Calu3 (cell line): ENCODE data around the gene ZDHHC11B. TPM values are rescaled to one million over a fixed set of nuclear protein-coding genes. Genes with fewer than 3 reads are reported as not detected.
"Not testable (repeated sequence)": the region's sequence is repeated elsewhere in the genome, so short reads cannot be mapped to it uniquely, and the experiment has no call there.

Source experiments
- BruUV-seq: library from RNA; stranded (reverse); fragments of 400-500 nt; replicated peaks from 2 replicates; lab custom pipeline; 2021; lab: Mats Ljungman, UMichigan
- CTCF ChIA-PET: fragments of 300-600 bp; sonication (Branson Sonifier 250); formaldehyde crosslinking; loops from one replicate; lab custom pipeline; 2022; ENCODE audit warnings: antibody characterized with exemption; lab: Charles Lee
- DNase-seq: peaks from one replicate; pipeline ENCODE4 v3.0.0; 2022
- H3K27ac Mint-ChIP-seq: one replicate; pipeline ENCODE4 v1.8.0; 2022; ENCODE audit warnings: mixed read lengths; ENCODE audit not compliant: unreplicated experiment
- H3K27me3 Mint-ChIP-seq: one replicate; pipeline ENCODE4 v1.8.0; 2022; ENCODE audit warnings: mixed read lengths; ENCODE audit not compliant: unreplicated experiment
- H3K36me3 Mint-ChIP-seq: one replicate; pipeline ENCODE4 v1.8.0; 2022; ENCODE audit warnings: mild to moderate bottlenecking, moderate library complexity, mixed read lengths; ENCODE audit not compliant: insufficient read depth, unreplicated experiment
- H3K4me1 Mint-ChIP-seq: one replicate; pipeline ENCODE4 v1.8.0; 2022; ENCODE audit warnings: mild to moderate bottlenecking, low read depth, mixed read lengths; ENCODE audit not compliant: unreplicated experiment
- H3K4me3 Mint-ChIP-seq: one replicate; pipeline ENCODE4 v1.8.0; 2022; ENCODE audit warnings: mild to moderate bottlenecking, low read depth, moderate library complexity, mixed read lengths; ENCODE audit not compliant: unreplicated experiment
- H3K9me3 Mint-ChIP-seq: one replicate; pipeline ENCODE4 v1.8.0; 2022; ENCODE audit warnings: low read depth, mixed read lengths; ENCODE audit not compliant: unreplicated experiment
- CTCF ChIP-seq: fragments of 200-600 bp; IDR thresholded peaks from one replicate; pipeline ENCODE4 v1.8.0; 2022; ENCODE audit warnings: antibody characterized with exemption; ENCODE audit not compliant: unreplicated experiment
- intact Hi-C: fragments of 100-400 bp; cut with micrococcal nuclease; formaldehyde crosslinking; loops from one replicate; pipeline ENCODE4 v1.10.0; 2022; ENCODE audit not compliant: unreplicated experiment
- total RNA-seq: library from RNA; stranded (reverse); gene quantifications from 2 replicates; pipeline ENCODE4 v1.2.3, GENCODE V29; 2022

ZDHHC11B gene
- total RNA-seq, 1 experiment from 2014 or later, result 3.0 TPM

GRCh38 chr5:680836-681235 lies 103.7 kb downstream of the ZDHHC11B start:
- Mint-ChIP-seq H3K27me3 (peaks cover 11% of the 10 kb centered on the region), H3K36me3 (peaks cover 18% of the 10 kb centered on the region)
- H3K4me3 Mint-ChIP-seq, H3K27ac Mint-ChIP-seq, CTCF ChIA-PET, DNase-seq, H3K4me1 Mint-ChIP-seq, BruUV-seq, H3K9me3 Mint-ChIP-seq: not testable (repeated sequence)
- intact Hi-C loops, result loop anchor here (5.0 kb wide), 1 partner anchor 96 kb away; no protein-coding TSS in a partner anchor

- Mint-ChIP-seq H3K36me3 (peaks cover 24% of the 10 kb centered on the region), H3K27me3 (peaks cover 13% of the 10 kb centered on the region)
- BruUV-seq, H3K9me3 Mint-ChIP-seq, H3K27ac Mint-ChIP-seq, DNase-seq, CTCF ChIA-PET, H3K4me1 Mint-ChIP-seq, H3K4me3 Mint-ChIP-seq: not testable (repeated sequence)
- intact Hi-C loops, result loop anchor here (5.0 kb wide), 1 partner anchor 97 kb away; no protein-coding TSS in a partner anchor
These were observed 104.3 kb downstream of the ZDHHC11B start for GRCh38 chr5:680118-680795.

DNA sequence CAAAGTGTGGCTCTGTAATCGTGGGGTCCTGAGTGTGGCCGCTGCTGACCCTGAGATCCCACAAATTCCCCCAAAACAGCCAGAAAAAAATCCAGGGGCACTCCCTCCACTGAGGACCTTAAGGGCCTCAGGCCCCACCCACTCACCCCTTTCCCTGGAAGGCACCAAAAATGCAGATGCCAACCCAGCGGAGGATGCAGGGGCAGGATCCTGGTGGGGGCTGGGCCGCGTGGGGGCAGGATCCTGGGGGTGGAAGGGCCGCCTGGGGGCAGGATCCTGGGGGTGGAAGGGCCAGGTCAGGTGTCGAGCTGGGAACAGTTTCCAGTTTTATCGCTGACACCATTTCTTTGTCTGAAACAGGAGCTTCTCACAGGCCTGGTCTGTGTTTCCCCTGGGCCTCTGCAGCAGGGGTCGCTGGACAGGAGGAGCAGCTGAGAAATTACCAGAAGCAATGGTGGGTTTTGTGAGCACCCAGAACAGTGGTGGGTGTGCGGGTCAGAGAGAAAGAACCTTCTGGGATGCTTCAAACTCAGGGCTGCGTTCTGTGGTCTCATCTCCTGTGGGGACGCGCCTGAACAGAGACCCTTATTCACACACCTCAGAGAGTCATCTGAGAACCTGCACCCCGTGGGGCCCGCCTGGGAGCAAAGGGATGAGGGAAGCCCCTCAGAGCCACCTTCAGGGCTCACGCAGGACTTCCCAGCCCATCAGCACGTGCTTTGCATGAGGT lies 105.2 kb downstream of the ZDHHC11B start:
- H3K4me3 Mint-ChIP-seq, H3K27ac Mint-ChIP-seq, H3K4me1 Mint-ChIP-seq, BruUV-seq, intact Hi-C loops, DNase-seq, H3K9me3 Mint-ChIP-seq, CTCF ChIA-PET: not testable (repeated sequence)
- Mint-ChIP-seq H3K36me3 (peaks cover 29% of the 10 kb centered on the region), H3K27me3 (peaks cover 13% of the 10 kb centered on the region)

DNA sequence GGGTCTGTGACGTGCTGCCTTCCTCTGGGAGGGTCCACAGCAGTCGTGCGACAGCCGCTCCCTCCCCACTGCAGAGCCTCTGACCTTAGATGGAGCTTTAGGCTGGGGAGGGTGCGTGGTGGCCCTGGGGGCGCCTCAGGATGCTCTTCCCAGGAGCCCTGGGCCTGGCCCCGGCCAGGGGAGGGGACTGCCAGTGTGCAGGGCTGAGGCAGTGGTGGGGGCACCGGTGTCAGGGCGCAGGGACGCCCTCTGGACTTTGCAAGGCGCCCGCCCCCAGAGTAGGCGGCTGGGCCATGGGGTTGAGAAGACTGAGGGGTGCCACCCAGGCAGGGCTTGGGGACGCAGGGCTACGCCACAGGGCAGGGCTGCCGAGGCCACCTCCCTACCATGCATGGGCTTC lies 106.0 kb downstream of the ZDHHC11B start:
- DNase-seq, CTCF ChIA-PET, intact Hi-C loops, BruUV-seq, H3K27ac Mint-ChIP-seq, H3K4me3 Mint-ChIP-seq, H3K9me3 Mint-ChIP-seq, H3K4me1 Mint-ChIP-seq: not testable (repeated sequence)
- Mint-ChIP-seq H3K36me3 (peaks cover 36% of the 10 kb centered on the region), H3K27me3 (peaks cover 13% of the 10 kb centered on the region)

- no peak overlapping the region for H3K27ac Mint-ChIP-seq
- no peak for DNase-seq
- intact Hi-C loops, result no loop called here
- CTCF ChIA-PET, result no interaction called here
- no peak overlapping the region for H3K4me3 Mint-ChIP-seq
- peaks cover 6% of the 10 kb centered on the region for H3K4me1 Mint-ChIP-seq
- BruUV-seq, result no TSS peak
- peaks cover 46% of the 10 kb centered on the region for H3K36me3 Mint-ChIP-seq
- TF ChIP-seq CTCF, result no peak
- H3K27me3 Mint-ChIP-seq, result peaks cover 13% of the 10 kb centered on the region
- H3K9me3 Mint-ChIP-seq, result no peaks in the 10 kb centered on the region
These were observed 107.1 kb downstream of the ZDHHC11B start for GRCh38 chr5:677131-678101.
